Left lobe of liver (tissue), 2 donors: ENCODE measurements around the gene AKT1. TPM values are rescaled to one million over a fixed set of nuclear protein-coding genes. Genes with fewer than 3 reads are reported as not detected.

Experiments used
- ATAC-seq: fragments of 200-7000 bp; cut with Tn5 transposase; one replicate; pipeline ENCODE4 v1.9.1; 2020; ENCODE audit warnings: mild to moderate bottlenecking, moderate library complexity
- DNase-seq: peaks from one replicate; pipeline ENCODE4 v3.0.0-alpha.2; 2020; ENCODE audit warnings: low spot score
- total RNA-seq: library from RNA; stranded (reverse); gene quantifications from one replicate; pipeline ENCODE4 v1.2.1, GENCODE V29; 2021
- donor health status: DM: no; HTN: no; CAD: no; lungs with moderate emphysema.
- donor health status: DM: no; HTN: yes; CAD: no.

The AKT1 gene
- total RNA-seq, 1 donor from 2014 or later, result 90.1 TPM

DNA sequence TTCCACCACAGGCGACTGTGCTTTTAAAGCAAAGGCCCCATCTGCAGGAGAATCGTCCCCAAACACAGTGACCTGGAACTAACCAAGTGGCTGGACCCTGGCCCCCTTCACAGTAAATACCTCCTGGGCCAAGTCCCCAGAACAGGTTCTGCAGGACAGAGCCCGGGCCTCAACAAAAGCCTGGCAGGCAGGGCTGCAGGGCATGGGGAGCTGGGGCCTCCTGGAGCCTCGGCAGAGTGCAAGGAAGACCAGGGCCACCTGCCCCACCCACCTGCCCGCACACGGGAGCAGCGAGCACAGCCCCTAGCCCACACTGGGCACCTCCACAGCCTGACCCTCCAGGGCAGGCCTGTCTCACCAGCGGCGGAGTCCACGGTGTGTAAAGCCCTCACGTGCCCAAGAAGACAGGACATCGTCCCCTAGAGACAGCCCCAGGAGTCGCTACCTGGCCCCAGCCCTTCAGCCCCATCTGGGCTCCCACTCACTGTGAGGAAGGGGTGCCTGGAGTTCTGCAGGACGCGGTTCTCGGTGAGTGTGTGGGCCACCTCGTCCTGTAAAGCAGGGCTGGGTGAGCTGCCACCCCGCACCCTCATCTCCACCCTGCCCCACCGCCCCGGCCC lies 21.0 kb downstream of the AKT1 start:
- ATAC-seq, result no peak

DNA sequence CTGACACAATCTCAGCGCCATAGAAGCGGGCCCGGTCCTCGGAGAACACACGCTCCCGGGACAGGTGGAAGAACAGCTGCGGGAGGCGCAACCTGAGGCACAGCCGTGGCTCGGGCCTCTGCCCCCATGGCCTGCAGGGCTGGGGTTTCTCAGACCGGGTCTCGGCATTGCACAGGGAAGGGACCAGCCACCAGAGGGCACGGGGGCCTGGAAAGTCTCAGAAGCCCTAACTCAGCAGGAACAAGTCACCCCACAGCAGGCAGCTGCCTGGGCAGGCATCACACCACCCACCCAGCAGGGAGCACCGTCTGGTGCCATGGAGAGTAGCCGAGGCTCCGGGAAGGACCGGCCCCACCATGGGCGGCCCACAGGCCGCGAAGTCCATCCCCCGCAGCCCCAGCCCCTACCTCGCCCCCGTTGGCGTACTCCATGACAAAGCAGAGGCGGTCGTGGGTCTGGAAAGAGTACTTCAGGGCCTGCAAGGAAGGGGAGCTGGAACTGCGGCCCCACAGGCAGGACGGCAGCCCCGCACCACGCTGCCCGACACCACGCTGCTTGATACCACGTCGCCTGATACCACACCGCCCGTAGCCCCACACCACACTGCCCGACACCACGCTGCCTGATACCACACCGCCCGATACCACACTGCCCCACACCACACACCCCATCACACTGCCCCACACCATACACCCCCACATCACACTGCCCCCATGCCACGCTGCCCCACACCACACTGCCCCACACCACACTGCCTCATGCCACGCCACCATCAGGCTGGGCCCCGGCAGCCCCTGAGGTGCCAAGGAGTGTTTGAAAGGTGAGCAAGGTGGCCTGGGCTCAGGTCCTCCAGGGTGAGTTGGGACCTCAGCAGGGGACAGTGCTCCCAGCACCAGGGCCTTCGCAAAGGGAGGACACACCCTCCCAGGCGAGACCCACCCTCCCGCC lies 21.8 kb downstream of the AKT1 start:
- DNase-seq, result no peak
- no peak for ATAC-seq

More for the DNA sequence above, 21.0 kb downstream of the AKT1 start:
- DNase-seq, result no peak

DNA sequence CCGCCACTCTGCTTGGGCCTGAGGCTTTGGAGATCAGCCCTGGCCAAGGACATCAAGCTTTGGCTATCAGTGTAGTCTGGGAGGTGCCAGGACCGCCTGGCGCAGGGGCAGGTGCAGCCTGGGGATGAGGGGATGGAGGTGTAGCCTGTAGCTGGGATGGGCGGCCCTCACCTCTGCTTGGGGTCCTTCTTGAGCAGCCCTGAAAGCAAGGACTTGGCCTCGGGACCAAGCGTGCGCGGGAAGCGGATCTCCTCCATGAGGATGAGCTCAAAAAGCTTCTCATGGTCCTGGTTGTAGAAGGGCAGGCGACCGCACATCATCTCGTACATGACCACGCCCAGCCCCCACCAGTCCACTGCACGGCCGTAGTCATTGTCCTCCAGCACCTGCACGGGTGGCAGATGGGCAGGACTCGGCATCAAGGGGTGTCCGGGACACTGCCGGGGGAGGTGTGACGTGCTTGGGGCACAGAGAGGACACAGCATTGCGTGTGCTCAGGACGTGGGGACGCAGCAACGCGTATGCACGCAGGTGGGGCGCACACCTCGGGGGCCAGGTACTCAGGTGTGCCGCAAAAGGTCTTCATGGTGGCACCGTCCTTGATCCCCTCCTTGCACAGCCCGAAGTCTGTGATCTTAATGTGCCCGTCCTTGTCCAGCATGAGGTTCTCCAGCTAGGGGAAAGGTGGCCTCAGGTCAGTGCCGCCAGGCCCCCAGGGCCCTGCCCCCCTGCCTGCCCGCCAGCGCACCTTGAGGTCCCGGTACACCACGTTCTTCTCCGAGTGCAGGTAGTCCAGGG lies 22.6 kb downstream of the AKT1 start:
- DNase-seq (no peak), ATAC-seq (no peak)

DNA sequence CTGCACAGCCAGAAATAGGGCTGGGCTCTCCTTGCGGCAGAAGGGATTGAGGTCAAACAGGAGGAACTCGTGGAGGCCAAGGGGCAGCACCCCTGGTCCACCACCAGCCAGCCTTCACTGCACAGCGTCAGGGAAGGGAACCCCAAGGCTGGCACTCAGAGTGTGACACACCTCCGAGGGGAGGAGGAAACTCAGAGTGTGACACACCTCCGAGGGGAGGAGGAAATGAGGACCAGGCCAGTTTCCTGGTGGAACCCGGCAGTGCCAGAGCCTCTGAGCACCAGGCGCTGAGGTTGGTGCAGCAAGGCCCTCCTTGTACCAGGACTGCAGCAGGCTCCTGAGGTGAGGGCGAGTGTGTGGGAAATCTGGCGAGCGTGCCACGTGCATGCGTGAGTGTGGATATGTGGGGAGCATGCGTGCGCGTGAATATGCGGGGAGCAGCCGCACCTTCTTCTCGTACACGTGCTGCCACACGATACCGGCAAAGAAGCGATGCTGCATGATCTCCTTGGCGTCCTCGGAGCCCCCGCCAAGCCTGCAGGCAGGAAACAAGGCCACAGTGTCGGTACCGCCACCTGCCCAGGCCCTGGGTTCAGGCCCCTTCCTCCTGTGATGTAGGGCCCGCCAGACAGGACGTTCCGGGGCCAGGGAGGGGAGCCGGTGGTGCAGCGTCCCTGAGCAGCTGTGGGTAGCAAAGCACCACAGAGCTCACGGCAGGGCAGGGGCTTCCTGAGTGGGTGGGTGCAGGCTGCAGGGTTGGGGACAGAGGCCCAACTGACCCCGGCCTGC lies 23.4 kb downstream of the AKT1 start:
- DNase-seq (no peak), ATAC-seq (no peak)

DNA sequence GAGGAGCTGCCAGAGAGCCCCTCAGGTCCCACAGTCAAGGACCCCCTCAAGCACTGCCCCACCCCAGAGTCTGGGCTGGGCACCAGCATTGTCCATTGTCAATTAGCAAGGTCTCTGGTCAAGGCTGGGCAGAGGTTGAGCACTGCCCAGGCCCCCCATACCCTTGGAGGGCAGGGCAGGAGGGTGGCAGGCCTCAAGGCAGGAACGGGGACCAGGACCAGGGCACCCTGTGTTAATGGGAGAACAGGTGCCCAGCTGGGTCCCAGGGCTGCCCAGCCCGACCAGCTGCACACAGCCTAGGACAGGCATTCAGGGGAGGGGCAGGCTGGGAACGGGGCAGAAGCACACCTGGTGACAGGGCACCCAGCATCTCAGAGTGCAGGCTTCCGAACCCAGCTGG lies 24.2 kb downstream of the AKT1 start:
- DNase-seq (no peak), ATAC-seq (no peak)

DNA sequence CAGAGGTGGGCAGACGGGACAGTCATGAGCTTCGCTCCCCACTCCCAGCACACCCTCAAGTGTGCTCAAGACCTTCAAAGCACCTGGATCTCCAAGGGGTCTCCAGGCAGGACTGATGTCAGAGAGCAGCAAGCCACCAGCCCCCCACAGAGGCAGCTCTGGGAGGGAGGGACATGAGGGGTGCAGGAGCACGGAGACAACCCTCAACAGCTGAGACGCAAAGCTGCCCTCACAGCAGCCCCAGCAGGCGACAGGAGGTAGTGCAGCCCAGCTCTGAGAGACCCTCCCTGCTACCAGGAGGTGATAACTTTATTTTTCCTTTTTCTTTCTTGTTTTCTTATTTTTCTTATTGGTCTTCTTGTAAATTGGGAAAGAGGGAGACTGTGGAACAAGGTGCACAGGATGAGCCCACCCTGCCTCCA lies 24.7 kb downstream of the AKT1 start:
- DNase-seq (no peak), ATAC-seq (no peak)

DNA sequence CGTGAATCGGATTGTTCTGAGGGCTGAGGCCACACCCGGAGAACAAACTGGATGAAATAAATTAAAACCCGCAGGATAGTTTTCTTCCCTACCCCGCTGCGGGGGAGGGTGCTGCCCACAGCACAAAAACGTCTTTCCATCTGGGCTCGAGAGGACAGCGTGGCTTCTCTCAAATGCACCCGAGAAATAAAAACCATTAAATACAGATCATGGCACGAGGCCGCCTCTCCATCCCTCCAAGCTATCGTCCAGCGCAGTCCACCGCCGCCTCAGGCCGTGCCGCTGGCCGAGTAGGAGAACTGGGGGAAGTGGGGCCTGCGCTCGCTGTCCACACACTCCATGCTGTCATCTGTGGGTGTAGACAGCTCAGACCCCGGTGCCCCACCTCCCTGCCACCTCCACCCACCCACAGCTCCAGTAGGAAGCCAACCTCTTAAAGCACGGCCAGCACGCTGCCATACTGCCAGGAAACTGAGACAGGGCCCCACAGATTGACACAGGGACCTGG lies 25.4 kb downstream of the AKT1 start:
- ATAC-seq, result no peak
- no peak for DNase-seq

DNA sequence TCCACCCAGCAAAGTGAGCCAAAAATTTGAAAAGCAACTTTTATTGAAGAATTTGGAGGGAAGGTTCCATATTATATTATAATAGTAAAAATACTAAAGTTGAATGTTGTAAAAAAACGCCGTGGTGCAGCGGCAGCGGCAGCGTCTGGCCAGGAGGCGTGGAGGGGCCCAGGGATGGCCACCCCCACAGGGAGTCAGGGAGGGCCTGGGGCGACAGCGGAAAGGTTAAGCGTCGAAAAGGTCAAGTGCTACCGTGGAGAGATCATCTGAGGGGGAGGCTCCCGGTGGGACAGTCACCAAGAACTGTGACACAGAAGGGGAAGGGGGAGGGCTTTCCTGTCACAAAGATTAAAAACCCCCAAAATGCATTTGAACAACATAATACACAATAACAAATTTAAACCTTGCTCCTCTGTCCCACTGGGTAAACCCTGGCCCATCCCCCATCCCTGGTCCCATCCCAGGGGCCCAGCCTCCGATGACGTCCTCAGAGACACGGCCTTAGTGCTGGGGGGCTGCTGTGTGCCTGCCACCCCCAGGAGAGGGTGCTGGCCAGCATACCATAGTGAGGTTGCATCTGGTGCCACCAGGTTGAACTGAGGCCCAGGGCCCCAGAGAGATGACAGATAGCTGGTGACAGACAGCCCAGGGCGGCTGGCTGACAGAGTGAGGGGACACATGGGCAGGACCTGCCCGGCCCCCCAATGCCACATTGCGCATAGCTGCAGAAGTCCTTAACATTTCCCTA lies 26.1 kb downstream of the AKT1 start:
- ATAC-seq (no peak), DNase-seq (no peak)

DNA sequence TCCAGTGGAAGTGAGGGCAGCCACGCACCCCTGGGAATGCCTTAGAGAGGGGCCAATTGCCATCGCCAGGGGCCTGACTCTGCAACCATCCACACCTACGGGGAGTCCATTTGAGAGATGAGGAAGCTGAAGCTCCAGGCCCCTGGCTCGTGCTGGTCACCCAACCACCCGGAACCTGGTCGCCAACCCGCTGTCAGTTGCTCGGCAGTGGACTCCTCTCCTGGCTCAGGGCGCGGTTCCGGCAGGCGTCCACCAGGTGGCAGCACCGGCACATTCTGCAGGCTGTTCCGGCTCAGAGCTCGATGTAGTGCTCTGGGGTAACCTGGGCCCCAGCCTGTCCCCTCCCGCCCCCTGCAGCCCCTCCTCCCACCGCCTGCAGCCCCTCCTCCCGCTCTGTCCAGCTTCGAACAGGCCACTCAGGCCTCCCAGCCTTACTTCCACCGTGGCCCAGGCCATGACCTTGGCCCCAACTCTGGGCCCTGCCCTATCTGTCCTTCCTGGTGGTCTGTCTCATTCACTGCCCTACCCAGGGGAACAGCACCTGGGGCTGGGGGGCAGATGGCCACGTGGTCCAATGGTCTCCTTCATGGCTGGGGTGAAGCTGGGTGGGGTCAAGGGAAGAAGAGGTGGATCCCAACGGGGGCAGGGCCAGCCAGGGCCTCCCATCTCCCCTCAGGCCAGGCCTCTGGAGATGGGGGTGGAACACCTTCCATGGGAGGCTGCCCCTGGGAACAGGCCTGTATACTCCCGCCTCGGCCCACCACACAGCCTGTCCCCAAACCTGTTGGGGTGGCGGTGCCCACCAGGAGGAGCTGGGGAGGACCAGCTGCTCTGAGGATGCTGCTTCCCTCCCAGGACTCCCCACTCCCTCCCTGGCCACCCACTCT lies 26.9 kb downstream of the AKT1 start:
- ATAC-seq, result peak; percentile 92

DNA sequence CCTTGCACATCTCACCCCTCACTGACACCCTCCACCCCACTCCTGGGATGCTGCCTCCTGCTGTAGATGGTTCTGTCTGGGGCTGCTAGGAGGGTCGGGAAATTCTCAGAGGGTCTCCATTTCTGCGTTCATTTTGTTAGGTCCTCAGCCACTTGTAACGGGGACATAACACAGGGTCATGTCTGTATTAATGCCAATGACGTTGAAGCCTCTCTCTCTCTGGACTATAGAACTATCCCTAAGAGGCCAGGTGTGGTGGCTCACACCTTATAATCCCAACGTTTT lies 28.0 kb downstream of the AKT1 start:
- DNase-seq (no peak), ATAC-seq (no peak)

More for the DNA sequence above, 26.9 kb downstream of the AKT1 start:
- peak; percentile 91 for DNase-seq

DNA sequence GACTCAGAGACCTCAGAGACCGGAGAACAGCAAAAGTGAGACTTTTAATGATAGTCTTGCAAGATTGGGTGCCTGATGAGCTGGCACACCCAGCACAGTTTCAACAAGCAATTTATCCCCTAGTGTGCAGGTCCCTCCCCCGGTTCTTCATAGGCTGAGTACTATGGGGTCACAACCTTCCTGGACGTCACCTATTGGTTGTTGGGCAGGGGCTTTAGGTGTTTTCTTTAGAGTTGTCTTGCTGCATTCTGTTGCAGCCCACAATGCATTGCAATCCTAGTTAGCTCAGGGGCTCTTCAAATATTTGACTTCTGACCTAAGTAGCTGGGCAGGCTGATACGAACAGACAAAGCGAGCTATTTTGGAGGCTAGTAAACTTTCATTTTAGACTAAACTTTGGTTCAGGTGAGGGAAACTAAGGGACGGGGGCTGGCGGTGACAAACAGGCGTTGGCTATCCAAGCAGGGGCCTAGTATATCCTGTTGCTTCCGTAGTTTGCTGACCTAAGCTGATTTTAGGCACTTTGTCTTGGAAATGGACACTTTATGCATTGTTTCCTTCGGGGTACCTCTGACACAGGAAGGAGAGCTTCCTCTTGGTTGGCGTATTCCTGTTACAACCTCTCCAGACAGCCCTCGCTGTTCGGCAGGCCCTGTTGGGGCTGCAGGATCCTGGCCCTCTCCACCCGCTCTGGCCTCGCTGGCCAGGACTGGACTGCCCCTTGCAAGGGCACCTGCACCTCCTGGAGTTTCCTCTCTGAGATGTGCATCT lies 28.5 kb downstream of the AKT1 start:
- ATAC-seq (peak; percentile 3), DNase-seq (no peak)

DNA sequence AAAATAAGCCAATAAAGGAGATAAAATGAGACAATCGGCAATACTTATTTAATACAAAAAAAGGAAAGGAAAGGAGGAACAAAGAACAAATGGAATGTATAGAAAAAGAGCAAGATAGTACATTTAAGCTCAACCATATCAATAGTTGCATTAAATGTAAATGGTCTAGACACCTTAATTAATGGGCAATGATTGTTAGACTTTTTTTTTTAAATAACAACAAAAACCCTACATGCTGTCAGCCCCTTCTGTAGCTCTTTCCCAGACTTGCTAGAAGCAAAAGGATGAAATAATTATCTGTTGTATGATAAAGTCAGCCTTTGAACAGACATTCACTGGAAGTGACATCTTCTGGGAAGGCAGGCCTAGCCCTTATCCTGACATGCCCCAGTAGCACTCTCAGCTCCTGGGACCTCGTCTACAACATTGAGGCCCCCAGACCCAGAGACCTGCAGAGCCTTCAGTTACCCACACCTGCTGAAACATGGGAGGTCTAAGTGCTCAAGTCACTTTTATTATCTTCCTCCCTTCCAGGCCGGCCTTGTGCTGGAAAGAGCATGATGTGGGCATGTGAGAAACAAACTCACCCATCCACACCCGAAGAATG lies 29.2 kb downstream of the AKT1 start:
- ATAC-seq (no peak), DNase-seq (no peak)

DNA sequence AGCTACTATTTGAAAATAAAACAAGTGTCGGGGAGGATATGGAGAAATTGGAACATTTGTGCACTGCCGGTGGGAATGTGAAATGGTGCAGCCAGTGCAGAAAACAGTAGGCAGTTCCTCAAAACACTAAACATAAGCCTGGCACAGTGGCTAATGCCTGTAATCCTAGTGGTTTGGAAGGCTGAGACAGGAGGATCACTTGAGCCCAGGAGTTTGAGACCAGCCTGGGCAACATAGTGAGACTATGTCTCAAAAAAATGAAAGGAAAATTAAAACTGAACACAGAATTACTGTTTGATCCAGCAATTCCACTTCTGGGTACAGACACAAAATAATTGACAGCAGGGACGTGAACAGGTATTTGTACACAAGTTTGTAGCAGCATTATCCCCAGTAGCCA lies 30.0 kb downstream of the AKT1 start:
- ATAC-seq (no peak), DNase-seq (no peak)

DNA sequence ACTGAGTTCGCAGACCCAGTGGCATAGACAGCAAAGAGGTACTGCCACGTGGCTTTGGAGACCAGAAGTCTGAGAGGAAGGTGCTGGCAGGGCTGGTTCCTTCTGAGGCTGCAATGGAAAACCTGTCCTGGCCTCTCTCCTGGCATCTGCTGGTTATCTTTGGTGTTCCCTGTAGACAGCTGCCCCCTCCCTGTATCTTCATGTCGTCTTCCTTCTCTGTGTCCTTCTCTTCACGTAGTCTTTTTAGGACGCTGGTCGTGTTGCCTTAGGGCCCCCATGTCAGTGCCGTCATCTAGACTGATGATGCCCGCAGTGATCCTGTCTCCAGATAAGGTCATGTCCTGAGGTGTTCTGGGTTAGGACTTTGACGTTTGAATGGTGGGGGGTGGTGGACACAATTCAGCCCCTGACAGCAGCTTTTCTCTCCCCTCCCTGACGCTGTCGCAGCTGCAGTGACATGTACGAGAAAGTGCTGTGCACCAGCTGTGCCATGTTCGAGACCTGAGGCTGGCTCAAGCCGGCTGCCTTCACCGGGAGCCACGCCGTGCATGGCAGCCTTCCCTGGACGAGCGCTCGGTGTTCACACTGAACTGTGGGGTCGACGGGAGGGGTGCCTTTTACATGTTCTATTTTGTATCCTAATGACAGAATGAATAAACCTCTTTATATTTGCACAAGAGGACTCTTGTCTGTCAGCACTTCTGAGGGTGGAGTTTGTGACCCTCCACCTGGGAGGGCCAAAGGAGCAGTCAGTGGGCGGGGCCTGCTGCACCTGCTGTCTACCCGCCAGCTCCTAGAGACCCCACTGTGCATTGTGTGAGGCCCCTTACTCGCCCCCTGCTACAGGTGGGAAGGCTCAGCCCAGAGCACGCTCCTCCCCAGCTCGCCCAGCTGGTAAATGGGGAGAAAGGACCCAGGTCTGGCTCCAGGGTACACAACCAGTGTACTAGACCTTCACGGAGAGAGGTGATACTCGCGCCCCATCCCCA lies 36.3 kb downstream of the AKT1 start:
- ATAC-seq (no peak), DNase-seq (no peak)

DNA sequence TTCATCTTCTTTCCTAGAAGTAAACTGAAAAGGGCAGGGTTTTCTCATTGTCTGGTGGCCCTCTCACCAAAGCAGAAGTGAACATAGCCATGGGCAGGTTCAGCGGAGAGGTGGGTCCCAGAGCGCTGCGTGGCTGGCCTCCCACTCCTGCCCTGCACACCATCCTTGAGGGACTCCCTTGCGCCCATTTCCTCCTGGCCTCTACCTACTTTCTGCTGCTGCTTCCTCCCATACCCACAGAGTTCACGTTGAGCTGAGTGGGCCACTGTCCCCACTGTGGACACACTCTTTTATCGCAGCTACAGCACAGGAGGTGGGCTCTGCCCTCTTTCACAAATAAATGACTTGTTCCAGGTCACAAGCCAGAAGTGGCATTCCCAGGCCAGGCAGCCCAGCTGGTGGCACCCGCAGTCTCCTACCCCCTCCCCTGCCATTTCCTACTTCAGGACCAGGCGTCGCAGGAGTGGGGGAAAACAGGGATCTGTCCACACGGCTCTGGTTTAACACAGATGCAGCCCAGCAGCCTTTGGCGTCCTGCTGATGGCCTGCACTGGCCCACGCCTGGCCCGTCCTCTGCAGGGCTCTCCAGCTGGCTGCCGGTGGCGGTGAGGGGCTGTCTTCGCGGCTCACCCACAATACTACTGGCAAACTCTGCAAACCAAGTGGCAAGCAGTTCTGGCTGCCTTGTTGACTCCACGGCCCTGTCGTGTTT lies 37.7 kb downstream of the AKT1 start:
- ATAC-seq (no peak), DNase-seq (no peak)

DNA sequence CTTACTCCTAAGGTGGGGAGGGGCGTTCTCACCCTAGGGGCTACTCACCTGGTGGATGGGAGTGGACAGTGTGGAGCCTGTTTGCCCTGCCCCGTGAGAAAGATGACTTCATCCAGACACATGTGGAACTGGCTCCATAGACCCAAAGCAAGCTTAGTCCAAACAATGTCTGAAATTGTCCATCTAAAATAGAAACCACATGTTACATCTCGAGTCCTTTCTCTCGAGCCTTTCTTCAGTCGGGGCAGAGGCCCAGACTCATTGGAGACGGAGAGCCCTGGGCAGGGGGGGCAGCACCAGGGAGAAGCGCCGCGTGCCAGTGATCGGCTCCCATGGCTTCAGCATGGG lies 38.3 kb downstream of the AKT1 start:
- no peak for DNase-seq
- ATAC-seq, result no peak
